ENCODE data around the gene ZMYM2. TPM values are rescaled to one million over a fixed set of nuclear protein-coding genes. Genes with fewer than 3 reads are reported as not detected.

The ZMYM2 gene
- total and polyA plus RNA-seq, 2 of the 13 experiments (the other 11 are each of a cell fraction or from before 2014, with no cell fraction given): 22.4 to 40.8 TPM

DNA sequence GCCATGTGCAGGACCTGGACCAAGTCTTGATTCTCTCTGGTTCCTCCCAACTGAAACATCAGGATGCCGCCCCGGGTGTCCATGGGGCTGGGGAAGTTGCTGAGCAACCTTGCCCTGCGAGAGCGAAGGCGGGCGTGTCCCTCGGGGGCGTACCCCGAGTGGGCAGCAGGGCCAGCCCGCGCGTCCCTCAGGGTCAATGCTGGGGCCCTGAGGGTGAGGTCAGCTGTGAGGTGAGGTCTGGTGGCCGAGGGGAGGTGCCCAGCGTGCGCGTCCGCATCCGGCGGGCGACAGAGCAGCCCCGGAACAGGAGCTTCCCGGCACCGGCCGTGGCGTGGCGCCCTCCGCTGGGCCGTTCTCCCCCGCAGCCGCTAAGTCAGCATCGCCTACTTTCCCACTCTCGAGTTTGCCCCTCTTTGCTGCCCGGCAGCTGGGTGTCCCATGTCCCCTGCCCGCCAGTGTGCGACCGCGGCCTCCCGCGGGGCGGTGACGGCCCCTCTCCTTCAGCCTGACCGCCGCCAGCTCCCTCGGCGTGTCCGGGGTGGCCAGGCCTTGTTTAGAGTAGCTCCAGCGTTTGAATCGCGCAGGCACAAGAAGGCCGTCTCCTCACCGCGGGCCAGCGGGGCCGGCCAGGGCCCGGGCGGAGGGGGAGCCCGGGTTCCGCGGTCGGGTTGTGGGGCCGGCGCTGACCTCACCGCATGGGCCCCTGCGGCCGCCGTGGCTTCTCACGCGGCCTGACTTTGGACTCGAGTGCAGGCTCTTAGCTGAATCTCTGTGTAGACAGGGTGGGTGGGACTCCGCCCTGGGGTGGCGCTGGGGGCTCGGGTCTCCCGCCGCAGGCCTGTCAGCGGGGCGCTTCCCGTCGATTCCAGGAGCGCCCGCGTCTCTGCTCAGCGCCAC is 169.3 kb downstream of the ZMYM2 start (continued):
- TF ChIP-seq RXRA (CRISPR knock-in tag; IDR thresholded peaks at IDR 0.05) (peak; percentile 87), KMT2B (CRISPR knock-in tag; IDR thresholded peaks at IDR 0.05) (peak; percentile 43; the same call in 1 of the 2 replicates), ZNF282 (IDR thresholded peaks at IDR 0.05; ENCODE audit: partially characterized antibody) (no peak), RARA (CRISPR knock-in tag; IDR thresholded peaks at IDR 0.05) (peak; percentile 72), SMYD3 (CRISPR knock-in tag; IDR thresholded peaks at IDR 0.05) (no peak; the same call in 1 of the 2 replicates), NONO (IDR thresholded peaks at IDR 0.05) (no peak), NONO (CRISPR knock-in tag; conservative IDR thresholded peaks at IDR 0.05) (peak; percentile 70), NR2F6 (IDR thresholded peaks at IDR 0.05) (peak; percentile 29; the same call in 1 of the 2 replicates), NR2F6 (CRISPR knock-in tag; IDR thresholded peaks at IDR 0.05) (peak; percentile 82), ZC3H13 (CRISPR knock-in tag; IDR thresholded peaks at IDR 0.05) (no peak), HMGA1 (CRISPR knock-in tag; conservative IDR thresholded peaks at IDR 0.05) (no peak), ZNF567 (CRISPR knock-in tag; IDR thresholded peaks at IDR 0.05; ENCODE audit: borderline replicate concordance) (peak; percentile 89; the same call in 1 of the 2 replicates), ZFAT (CRISPR knock-in tag; conservative IDR thresholded peaks at IDR 0.05) (no peak), GABPA (IDR thresholded peaks at IDR 0.05; ENCODE audit: low read depth, low read length) (peak; percentile 64), GABPA (CRISPR knock-in tag; IDR thresholded peaks at IDR 0.05; ENCODE audit: low read depth) (peak; percentile 51; the same call in 1 of the 2 replicates), ZNF674 (CRISPR knock-in tag; IDR thresholded peaks at IDR 0.05; ENCODE audit: low read depth) (no peak), ZMYM4 (CRISPR knock-in tag; IDR thresholded peaks at IDR 0.05) (peak; percentile 82), ISX (CRISPR knock-in tag; conservative IDR thresholded peaks at IDR 0.05) (no peak), CEBPB (IDR thresholded peaks at IDR 0.05; ENCODE audit: borderline replicate concordance, low read depth, low read length) (no peak), ZBTB38 (CRISPR knock-in tag; IDR thresholded peaks at IDR 0.05) (peak; percentile 77)
- TF ChIP-seq, protein P1, sequence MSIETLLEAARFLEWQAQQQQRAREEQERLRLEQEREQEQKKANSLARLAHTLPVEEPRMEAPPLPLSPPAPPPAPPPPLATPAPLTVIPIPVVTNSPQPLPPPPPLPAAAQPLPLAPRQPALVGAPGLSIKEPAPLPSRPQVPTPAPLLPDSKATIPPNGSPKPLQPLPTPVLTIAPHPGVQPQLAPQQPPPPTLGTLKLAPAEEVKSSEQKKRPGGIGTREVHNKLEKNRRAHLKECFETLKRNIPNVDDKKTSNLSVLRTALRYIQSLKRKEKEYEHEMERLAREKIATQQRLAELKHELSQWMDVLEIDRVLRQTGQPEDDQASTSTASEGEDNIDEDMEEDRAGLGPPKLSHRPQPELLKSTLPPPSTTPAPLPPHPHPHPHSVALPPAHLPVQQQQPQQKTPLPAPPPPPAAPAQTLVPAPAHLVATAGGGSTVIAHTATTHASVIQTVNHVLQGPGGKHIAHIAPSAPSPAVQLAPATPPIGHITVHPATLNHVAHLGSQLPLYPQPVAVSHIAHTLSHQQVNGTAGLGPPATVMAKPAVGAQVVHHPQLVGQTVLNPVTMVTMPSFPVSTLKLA (IDR thresholded peaks at IDR 0.05): no peak
- TF ChIP-seq, protein P2, sequence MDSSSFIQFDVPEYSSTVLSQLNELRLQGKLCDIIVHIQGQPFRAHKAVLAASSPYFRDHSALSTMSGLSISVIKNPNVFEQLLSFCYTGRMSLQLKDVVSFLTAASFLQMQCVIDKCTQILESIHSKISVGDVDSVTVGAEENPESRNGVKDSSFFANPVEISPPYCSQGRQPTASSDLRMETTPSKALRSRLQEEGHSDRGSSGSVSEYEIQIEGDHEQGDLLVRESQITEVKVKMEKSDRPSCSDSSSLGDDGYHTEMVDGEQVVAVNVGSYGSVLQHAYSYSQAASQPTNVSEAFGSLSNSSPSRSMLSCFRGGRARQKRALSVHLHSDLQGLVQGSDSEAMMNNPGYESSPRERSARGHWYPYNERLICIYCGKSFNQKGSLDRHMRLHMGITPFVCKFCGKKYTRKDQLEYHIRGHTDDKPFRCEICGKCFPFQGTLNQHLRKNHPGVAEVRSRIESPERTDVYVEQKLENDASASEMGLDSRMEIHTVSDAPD (CRISPR knock-in tag; IDR thresholded peaks at IDR 0.05): no peak
- TF ChIP-seq, protein P3, sequence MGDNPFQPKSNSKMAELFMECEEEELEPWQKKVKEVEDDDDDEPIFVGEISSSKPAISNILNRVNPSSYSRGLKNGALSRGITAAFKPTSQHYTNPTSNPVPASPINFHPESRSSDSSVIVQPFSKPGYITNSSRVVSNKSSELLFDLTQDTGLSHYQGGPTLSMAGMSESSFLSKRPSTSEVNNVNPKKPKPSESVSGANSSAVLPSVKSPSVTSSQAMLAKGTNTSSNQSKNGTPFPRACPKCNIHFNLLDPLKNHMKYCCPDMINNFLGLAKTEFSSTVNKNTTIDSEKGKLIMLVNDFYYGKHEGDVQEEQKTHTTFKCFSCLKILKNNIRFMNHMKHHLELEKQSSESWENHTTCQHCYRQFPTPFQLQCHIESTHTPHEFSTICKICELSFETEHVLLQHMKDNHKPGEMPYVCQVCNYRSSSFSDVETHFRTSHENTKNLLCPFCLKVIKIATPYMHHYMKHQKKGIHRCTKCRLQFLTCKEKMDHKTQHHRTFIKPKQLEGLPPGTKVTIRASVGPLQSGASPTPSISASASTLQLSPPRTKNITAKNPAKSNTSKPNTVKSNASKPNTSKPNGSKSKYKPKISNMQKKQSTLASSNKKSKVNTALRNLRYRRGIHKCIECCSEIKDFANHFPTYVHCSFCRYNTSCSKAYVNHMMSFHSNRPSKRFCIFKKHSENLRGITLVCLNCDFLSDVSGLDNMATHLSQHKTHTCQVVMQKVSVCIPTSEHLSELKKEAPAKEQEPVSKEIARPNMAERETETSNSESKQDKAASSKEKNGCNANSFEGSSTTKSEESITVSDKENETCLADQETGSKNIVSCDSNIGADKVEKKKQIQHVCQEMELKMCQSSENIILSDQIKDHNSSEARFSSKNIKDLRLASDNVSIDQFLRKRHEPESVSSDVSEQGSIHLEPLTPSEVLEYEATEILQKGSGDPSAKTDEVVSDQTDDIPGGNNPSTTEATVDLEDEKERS (CRISPR knock-in tag; IDR thresholded peaks at IDR 0.05): no peak; the same call in none of the 2 replicates
- TF ChIP-seq, protein P4, sequence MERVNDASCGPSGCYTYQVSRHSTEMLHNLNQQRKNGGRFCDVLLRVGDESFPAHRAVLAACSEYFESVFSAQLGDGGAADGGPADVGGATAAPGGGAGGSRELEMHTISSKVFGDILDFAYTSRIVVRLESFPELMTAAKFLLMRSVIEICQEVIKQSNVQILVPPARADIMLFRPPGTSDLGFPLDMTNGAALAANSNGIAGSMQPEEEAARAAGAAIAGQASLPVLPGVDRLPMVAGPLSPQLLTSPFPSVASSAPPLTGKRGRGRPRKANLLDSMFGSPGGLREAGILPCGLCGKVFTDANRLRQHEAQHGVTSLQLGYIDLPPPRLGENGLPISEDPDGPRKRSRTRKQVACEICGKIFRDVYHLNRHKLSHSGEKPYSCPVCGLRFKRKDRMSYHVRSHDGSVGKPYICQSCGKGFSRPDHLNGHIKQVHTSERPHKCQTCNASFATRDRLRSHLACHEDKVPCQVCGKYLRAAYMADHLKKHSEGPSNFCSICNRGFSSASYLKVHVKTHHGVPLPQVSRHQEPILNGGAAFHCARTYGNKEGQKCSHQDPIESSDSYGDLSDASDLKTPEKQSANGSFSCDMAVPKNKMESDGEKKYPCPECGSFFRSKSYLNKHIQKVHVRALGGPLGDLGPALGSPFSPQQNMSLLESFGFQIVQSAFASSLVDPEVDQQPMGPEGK (CRISPR knock-in tag; IDR thresholded peaks at IDR 0.05): no peak; the same call in 1 of the 2 replicates
